SK-N-SH (cell line): ENCODE measurements around the gene TRIOBP. TPM values are rescaled to one million over a fixed set of nuclear protein-coding genes. Genes with fewer than 3 reads are reported as not detected.

Source experiments
- CTCF ChIA-PET: fragments of 300-600, 350-600 bp; formaldehyde crosslinking; extraction: SDS; loops from one replicate; lab custom pipeline; 2021; lab: Yijun Ruan, JAX
- POLR2A ChIA-PET: fragments of 350-600 bp; sonication (Branson Sonifier 250); formaldehyde crosslinking; extraction: SDS; loops from one replicate; lab custom pipeline; 2020; ENCODE audit warnings: antibody characterized with exemption, inconsistent platforms; lab: Yijun Ruan, JAX
- DNase-seq: peaks from one replicate; pipeline ENCODE4 v3.0.0; 2012
- H2AFZ ChIP-seq: fragments of 200-600 bp; sonication (generic); 2 replicates; pipeline ENCODE4 v1.8.1; 2016; ENCODE audit warnings: antibody characterized with exemption, mild to moderate bottlenecking, low read depth
- H3F3A ChIP-seq: fragments of 200-600 bp; sonication (generic); replicated peaks from 2 replicates; pipeline ENCODE3; 2016; ENCODE audit warnings: antibody characterized with exemption, mild to moderate bottlenecking; ENCODE audit not compliant: insufficient read depth
- H3K27ac ChIP-seq, 2 experiments: fragments of 200-500 bp in 1 of 2; fragments of 200-600 bp in 1 of 2; sonication (Bioruptor generic) in 1 of 2; sonication (generic), shearing (Covaris generic) in 1 of 2; 2 replicates each; pipeline versions ENCODE4 v1.5.1 to v1.6.1; 2014 to 2016; ENCODE audit warnings: low read depth in 2 of 2, inconsistent platforms in 1 of 2, low read length in 1 of 2, mild to moderate bottlenecking in 1 of 2, mixed read lengths in 1 of 2
- H3K27me3 ChIP-seq: fragments of 200-600 bp; sonication (generic), shearing (Covaris generic); 2 replicates; pipeline ENCODE4 v1.6.1; 2016; ENCODE audit warnings: mixed run types; ENCODE audit not compliant: insufficient read depth
- H3K36me3 ChIP-seq, 2 experiments: fragments of 200-500 bp in 1 of 2; fragments of 200-600 bp in 1 of 2; sonication (Bioruptor generic) in 1 of 2; sonication (generic) in 1 of 2; replicated peaks in 1 of 2; 2 replicates each; pipeline versions ENCODE3 to v1.5.1; 2014 to 2016; ENCODE audit warnings: low read length in 1 of 2, mild to moderate bottlenecking in 1 of 2; ENCODE audit not compliant: insufficient read depth in 2 of 2, control insufficient read depth in 1 of 2
- H3K4me1 ChIP-seq, 2 experiments: fragments of 200-500 bp in 1 of 2; fragments of 200-600 bp in 1 of 2; sonication (Bioruptor generic) in 1 of 2; sonication (generic), shearing (Covaris generic) in 1 of 2; 2 replicates each; pipeline versions ENCODE4 v1.5.1 to v1.6.1; 2014 to 2016; ENCODE audit warnings: low read depth in 1 of 2, low read length in 1 of 2, mixed run types in 1 of 2; ENCODE audit not compliant: insufficient read depth in 2 of 2, control insufficient read depth in 1 of 2
- H3K4me2 ChIP-seq: fragments of 200-600 bp; sonication (generic), shearing (Covaris generic); 2 replicates; pipeline ENCODE4 v1.6.1; 2017; ENCODE audit warnings: mixed run types
- H3K4me3 ChIP-seq, 2 experiments: fragments of 200-500 bp in 1 of 2; fragments of 200-600 bp in 1 of 2; sonication (Bioruptor generic) in 1 of 2; sonication (generic), shearing (Covaris generic) in 1 of 2; 2 replicates each; pipeline versions ENCODE4 v1.5.1 to v1.8.1; 2014 to 2016; ENCODE audit warnings: low read depth in 2 of 2, inconsistent platforms in 1 of 2, low read length in 1 of 2, mild to moderate bottlenecking in 1 of 2, mixed read lengths in 1 of 2, moderate library complexity in 1 of 2
- H3K79me2 ChIP-seq: fragments of 200-600 bp; sonication (generic); 2 replicates; pipeline ENCODE4 v1.8.1; 2017; ENCODE audit warnings: mild to moderate bottlenecking; ENCODE audit not compliant: insufficient read depth
- H3K9ac ChIP-seq: fragments of 200-600 bp; sonication (generic); 2 replicates; pipeline ENCODE4 v1.6.1; 2017; ENCODE audit warnings: mixed run types
- H3K9me2 ChIP-seq: fragments of 200-600 bp; sonication (generic); 2 replicates; pipeline ENCODE4 v1.6.1; 2017; ENCODE audit warnings: mixed run types
- H3K9me3 ChIP-seq: fragments of 200-600 bp; sonication (generic); 2 replicates; pipeline ENCODE4 v1.6.1; 2017; ENCODE audit warnings: mixed run types, mild to moderate bottlenecking, moderate library complexity
- H4K20me1 ChIP-seq: fragments of 200-600 bp; sonication (generic); 2 replicates; pipeline ENCODE4 v1.6.1; 2017; ENCODE audit warnings: mild to moderate bottlenecking, mixed run types; ENCODE audit not compliant: insufficient read depth
- CHD2 ChIP-seq: fragments of 150-350 bp; IDR thresholded peaks from 2 replicates; pipeline ENCODE4 v1.6.1; 2018; ENCODE audit warnings: low read length; ENCODE audit not compliant: partially characterized antibody
- EP300 ChIP-seq, 2 experiments: IDR thresholded peaks; 2 replicates each; pipeline versions ENCODE4 v1.4.0 to v1.6.1; 2012; ENCODE audit warnings: borderline replicate concordance in 1 of 2, low read depth in 1 of 2, low read length in 1 of 2
- FOSL2 ChIP-seq: IDR thresholded peaks from 2 replicates; pipeline ENCODE4 v1.4.0; 2012; ENCODE audit warnings: low read depth, mild to moderate bottlenecking, moderate library complexity, borderline replicate concordance
- FOXM1 ChIP-seq: IDR thresholded peaks from 2 replicates; pipeline ENCODE4 v1.4.0; 2012; ENCODE audit warnings: low read depth, mild to moderate bottlenecking
- MEF2A ChIP-seq: IDR thresholded peaks from 2 replicates; pipeline ENCODE4 v1.4.0; 2012; ENCODE audit warnings: low read depth, borderline replicate concordance
- RCOR1 ChIP-seq: fragments of 150-350 bp; IDR thresholded peaks from 2 replicates; pipeline ENCODE4 v1.6.1; 2017; ENCODE audit warnings: antibody characterized with exemption, low read length
- TAF1 ChIP-seq: IDR thresholded peaks from 2 replicates; pipeline ENCODE4 v1.6.1; 2012; ENCODE audit warnings: low read depth, mild to moderate bottlenecking, low read length, moderate library complexity, borderline replicate concordance
- TCF12 ChIP-seq: IDR thresholded peaks from 2 replicates; pipeline ENCODE4 v1.4.0; 2012
- YY1 ChIP-seq: IDR thresholded peaks from 2 replicates; pipeline ENCODE4 v1.4.0; 2012; ENCODE audit warnings: low read depth, mild to moderate bottlenecking
- WGBS: methylation state at CpG from one replicate; pipeline ENCODE4 v1.1.6; 2017; ENCODE audit warnings: low lambda C conversion rate; 5-methylcytosine and 5-hydroxymethylcytosine counted together
- polyA plus RNA-seq, 3 experiments: library from polyadenylated mRNA; depleted of rRNA; stranded (reverse); fragments of >200 nt; gene quantifications; 2 replicates each; pipeline ENCODE4 v1.2.3, GENCODE V29; 2012
- TF ChIP-seq, protein P1 (sequence below): IDR thresholded peaks from 2 replicates; pipeline ENCODE4 v1.4.0; 2012; ENCODE audit warnings: low read depth, borderline replicate concordance
- TF ChIP-seq, protein P2 (sequence below): IDR thresholded peaks from 2 replicates; pipeline ENCODE4 v1.4.0; 2012; ENCODE audit warnings: low read depth, borderline replicate concordance
- TF ChIP-seq, protein P3 (sequence below): fragments of 150-350 bp; IDR thresholded peaks from 2 replicates; pipeline ENCODE4 v1.6.1; 2016; ENCODE audit warnings: mild to moderate bottlenecking, low read depth, low read length
- TF ChIP-seq, protein P4 (sequence below): fragments of 150-350 bp; IDR thresholded peaks from 2 replicates; pipeline ENCODE4 v1.6.1; 2017; ENCODE audit warnings: antibody characterized with exemption, low read length, low read depth, borderline replicate concordance

Gene TRIOBP
- polyA plus RNA-seq, 1 of the 3 experiments (the other 2 are of a cell fraction), result 43.6 TPM

DNA sequence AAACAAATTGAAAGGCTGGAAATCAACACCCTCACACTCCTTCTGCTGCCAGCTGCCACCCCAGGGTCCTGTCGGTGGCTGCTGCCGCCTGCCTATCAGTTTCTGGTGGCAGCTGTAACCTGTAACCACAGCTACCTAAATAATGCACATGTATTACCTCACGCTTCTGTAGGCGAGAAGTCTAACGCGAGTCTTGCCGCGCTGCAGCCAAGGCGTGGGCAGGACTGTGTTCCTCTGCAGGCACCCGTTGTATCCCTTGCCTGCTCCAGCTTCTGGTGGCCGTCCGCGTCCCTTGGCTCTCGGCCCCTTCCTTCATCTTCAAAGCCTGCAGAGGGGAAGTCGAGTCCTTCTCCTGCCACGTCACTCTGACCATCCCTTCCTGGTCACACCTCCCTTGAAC, 66.8 kb downstream of the TRIOBP start:
- Histone ChIP-seq H3K4me3 (no peak overlapping the region), H3K9ac (no peak overlapping the region), H3K79me2 (no peaks in the 10 kb centered on the region), H4K20me1 (0 out of 2 replicates have a peak, but pooled peaks cover 4% of the 10 kb centered on the region), H3K27ac (no peak overlapping the region), H3K36me3 (peaks cover 8 to 38% of the 10 kb centered on the region in 2 experiments), H3K4me1 (no peaks in the 10 kb centered on the region), H2AFZ (no peak overlapping the region), H3F3A (peaks cover 7% of the 10 kb centered on the region), H3K9me3 (no peaks in the 10 kb centered on the region), H3K9me2 (no peaks in the 10 kb centered on the region), H3K4me2 (no peak overlapping the region), H3K27me3 (no peaks in the 10 kb centered on the region)
- TF ChIP-seq EP300 (IDR thresholded peaks at IDR 0.05; ENCODE audit: borderline replicate concordance in 1 of 2, low read depth in 1 of 2, low read length in 1 of 2) (no peak), FOSL2 (no peak), TAF1 (no peak), MEF2A (no peak)
- ChIA-PET CTCF (interaction anchor here (1.3 to 2.1 kb wide), 3 partner anchors 11 to 140 kb away, joined by 3 to 5 read pairs (median 4); no protein-coding TSS in a partner anchor), POLR2A (interaction anchor here (1.3 kb wide), 1 partner anchor 11 kb away, joined by 4 read pairs; no protein-coding TSS in a partner anchor)
- DNase-seq, result no peak
- WGBS, result 91% methylated on average over 16 of the region's 16 CpGs

DNA sequence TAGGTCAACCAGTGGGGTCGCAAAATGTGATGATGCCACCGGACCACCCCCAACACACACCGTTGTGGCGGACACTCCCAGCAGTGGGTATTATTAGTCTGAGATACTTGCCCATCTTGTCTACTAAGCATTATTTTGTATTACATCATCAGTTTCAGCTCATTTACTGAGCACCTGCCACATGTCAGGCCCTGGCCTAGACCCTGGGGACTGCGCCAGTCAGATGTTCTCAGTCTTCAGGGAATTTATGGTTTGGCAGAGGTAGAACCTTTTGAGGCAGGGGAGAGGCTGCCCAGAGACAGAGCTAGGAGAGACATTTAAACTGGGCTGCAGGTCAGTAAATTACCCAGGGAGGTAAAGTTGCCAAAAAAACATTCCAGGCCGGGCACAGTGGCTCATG, 67.8 kb downstream of the TRIOBP start:
- H3K4me1 ChIP-seq, result no peaks in the 10 kb centered on the region
- no peaks in the 10 kb centered on the region for H3K27me3 ChIP-seq
- peaks cover 7% of the 10 kb centered on the region for H3F3A ChIP-seq
- 0 out of 2 replicates have a peak, but pooled peaks cover 4% of the 10 kb centered on the region for H4K20me1 ChIP-seq
- ChIA-PET CTCF (no interaction called here), POLR2A (no interaction called here)
- 91% methylated on average over 6 of the region's 6 CpGs for WGBS
- H3K27ac ChIP-seq, result no peak overlapping the region
- H3K36me3 ChIP-seq, result peaks cover 8 to 32% of the 10 kb centered on the region in 2 experiments
- H3K9ac ChIP-seq, result no peak overlapping the region
- H3K9me3 ChIP-seq, result no peaks in the 10 kb centered on the region
- no peak for DNase-seq
- no peaks in the 10 kb centered on the region for H3K9me2 ChIP-seq
- no peak overlapping the region for H2AFZ ChIP-seq
- no peak overlapping the region for H3K4me3 ChIP-seq
- TF ChIP-seq, protein P1, sequence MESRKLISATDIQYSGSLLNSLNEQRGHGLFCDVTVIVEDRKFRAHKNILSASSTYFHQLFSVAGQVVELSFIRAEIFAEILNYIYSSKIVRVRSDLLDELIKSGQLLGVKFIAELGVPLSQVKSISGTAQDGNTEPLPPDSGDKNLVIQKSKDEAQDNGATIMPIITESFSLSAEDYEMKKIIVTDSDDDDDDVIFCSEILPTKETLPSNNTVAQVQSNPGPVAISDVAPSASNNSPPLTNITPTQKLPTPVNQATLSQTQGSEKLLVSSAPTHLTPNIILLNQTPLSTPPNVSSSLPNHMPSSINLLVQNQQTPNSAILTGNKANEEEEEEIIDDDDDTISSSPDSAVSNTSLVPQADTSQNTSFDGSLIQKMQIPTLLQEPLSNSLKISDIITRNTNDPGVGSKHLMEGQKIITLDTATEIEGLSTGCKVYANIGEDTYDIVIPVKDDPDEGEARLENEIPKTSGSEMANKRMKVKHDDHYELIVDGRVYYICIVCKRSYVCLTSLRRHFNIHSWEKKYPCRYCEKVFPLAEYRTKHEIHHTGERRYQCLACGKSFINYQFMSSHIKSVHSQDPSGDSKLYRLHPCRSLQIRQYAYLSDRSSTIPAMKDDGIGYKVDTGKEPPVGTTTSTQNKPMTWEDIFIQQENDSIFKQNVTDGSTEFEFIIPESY, result no peak
- TF ChIP-seq CHD2, result no peak
- TF ChIP-seq YY1, result no peak
- TF ChIP-seq, protein P2, sequence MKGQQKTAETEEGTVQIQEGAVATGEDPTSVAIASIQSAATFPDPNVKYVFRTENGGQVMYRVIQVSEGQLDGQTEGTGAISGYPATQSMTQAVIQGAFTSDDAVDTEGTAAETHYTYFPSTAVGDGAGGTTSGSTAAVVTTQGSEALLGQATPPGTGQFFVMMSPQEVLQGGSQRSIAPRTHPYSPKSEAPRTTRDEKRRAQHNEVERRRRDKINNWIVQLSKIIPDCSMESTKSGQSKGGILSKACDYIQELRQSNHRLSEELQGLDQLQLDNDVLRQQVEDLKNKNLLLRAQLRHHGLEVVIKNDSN, result no peak
- TF ChIP-seq, protein P3, sequence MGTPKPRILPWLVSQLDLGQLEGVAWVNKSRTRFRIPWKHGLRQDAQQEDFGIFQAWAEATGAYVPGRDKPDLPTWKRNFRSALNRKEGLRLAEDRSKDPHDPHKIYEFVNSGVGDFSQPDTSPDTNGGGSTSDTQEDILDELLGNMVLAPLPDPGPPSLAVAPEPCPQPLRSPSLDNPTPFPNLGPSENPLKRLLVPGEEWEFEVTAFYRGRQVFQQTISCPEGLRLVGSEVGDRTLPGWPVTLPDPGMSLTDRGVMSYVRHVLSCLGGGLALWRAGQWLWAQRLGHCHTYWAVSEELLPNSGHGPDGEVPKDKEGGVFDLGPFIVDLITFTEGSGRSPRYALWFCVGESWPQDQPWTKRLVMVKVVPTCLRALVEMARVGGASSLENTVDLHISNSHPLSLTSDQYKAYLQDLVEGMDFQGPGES, result no peak
- TF ChIP-seq, protein P4, sequence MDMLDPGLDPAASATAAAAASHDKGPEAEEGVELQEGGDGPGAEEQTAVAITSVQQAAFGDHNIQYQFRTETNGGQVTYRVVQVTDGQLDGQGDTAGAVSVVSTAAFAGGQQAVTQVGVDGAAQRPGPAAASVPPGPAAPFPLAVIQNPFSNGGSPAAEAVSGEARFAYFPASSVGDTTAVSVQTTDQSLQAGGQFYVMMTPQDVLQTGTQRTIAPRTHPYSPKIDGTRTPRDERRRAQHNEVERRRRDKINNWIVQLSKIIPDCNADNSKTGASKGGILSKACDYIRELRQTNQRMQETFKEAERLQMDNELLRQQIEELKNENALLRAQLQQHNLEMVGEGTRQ, result no peak
- TF ChIP-seq FOXM1, result no peak
- TF ChIP-seq TCF12, result no peak
- TF ChIP-seq RCOR1, result no peak
- no peak overlapping the region for H3K4me2 ChIP-seq
- H3K79me2 ChIP-seq, result no peaks in the 10 kb centered on the region
